ENCODE data around the gene PSMD1. TPM values are rescaled to one million over a fixed set of nuclear protein-coding genes. Genes with fewer than 3 reads are reported as not detected.
A peak's percentile ranks its signal among the peaks of the same experiment; 100 is the strongest.

PSMD1 gene
- total RNA-seq, 1 experiment from 2014 or later = 133 TPM

GRCh38 chr2:231181860-231182512, 125.3 kb downstream of the PSMD1 start:
- Histone ChIP-seq H3K9me3 (ENCODE audit: control insufficient read depth in 1 of 2, insufficient read depth in 1 of 2, low read depth in 1 of 2, low read length in 2 of 2) (no peaks in the 10 kb centered on the region), H3K36me3 (ENCODE audit: control insufficient read depth in 1 of 2, insufficient read depth in 2 of 2, low read length in 2 of 2) (no peaks in the 10 kb centered on the region), H3K4me3 (replicated peaks in 1 of 2; ENCODE audit: low read depth in 1 of 2, low read length in 2 of 2) (peak overlapping the region in 1 of 2 experiments; percentile 26; a peak in 2 of 4 replicates), H3K4me2 (ENCODE audit: low read length) (peak overlapping the region; percentile 52), H2AFZ (ENCODE audit: low read depth, low read length, poor library complexity, severe bottlenecking) (peak overlapping the region; percentile 66), H3K79me2 (ENCODE audit: insufficient read depth, low read length) (no peaks in the 10 kb centered on the region), H3K27me3 (ENCODE audit: insufficient read depth, low read length) (no peaks in the 10 kb centered on the region), H3K9me2 (ENCODE audit: insufficient read depth) (no peaks in the 10 kb centered on the region), H3K27ac (ENCODE audit: low read depth, low read length) (no peak overlapping the region; the same call in 1 of the 2 replicates), H3K4me1 (ENCODE audit: control insufficient read depth in 1 of 2, insufficient read depth in 2 of 2, low read length in 2 of 2) (peaks cover 2 to 40% of the 10 kb centered on the region in 2 experiments; a peak in 3 of 4 replicates), H3K9ac (ENCODE audit: low read length) (peak overlapping the region; percentile 15; the same call in 1 of the 2 replicates), H4K20me1 (ENCODE audit: insufficient read depth) (no peaks in the 10 kb centered on the region)
- no peak for TF ChIP-seq ATF3 (IDR thresholded peaks at IDR 0.05)
- TF ChIP-seq CTCF (IDR thresholded peaks at IDR 0.05 in 2 of 3, conservative IDR thresholded peaks at IDR 0.05 in 1 of 3; ENCODE audit: borderline replicate concordance in 1 of 3, insufficient read depth in 1 of 3, low read depth in 2 of 3, low read length in 2 of 3) = peak in 1 of 3 experiments; percentile 4; a peak in 1 of 6 replicates
- 0 out of 2 replicates have a peak, but pooled peaks have one; percentile 4 for TF ChIP-seq POLR2AphosphoS5 (IDR thresholded peaks at IDR 0.05; ENCODE audit: low read depth, low read length)
- 0 out of 2 replicates have a peak, but pooled peaks have one; percentile 12 for TF ChIP-seq CBX3 (IDR thresholded peaks at IDR 0.05; ENCODE audit: low read depth)
- TF ChIP-seq MAX (IDR thresholded peaks at IDR 0.05) = peak; percentile 66
- no peak for TF ChIP-seq SP1 (IDR thresholded peaks at IDR 0.05; ENCODE audit: low read depth)
- peak; percentile 34 for TF ChIP-seq FOSL1 (IDR thresholded peaks at IDR 0.05; ENCODE audit: low read depth)
- no peak for TF ChIP-seq ZBTB33 (IDR thresholded peaks at IDR 0.05; ENCODE audit: extremely low read depth, insufficient replicate concordance, low read length)
- DNase-seq (ENCODE audit: low read depth, low spot score) = no peak
- TSS peak; percentile 85 for BruUV-seq (replicated peaks)
- intact Hi-C loops (cut with micrococcal nuclease) = no loop called here
- RAD21 ChIA-PET (ENCODE audit: low non-redundant PET in 1 of 2, low total read pairs in 2 of 2, uncharacterized antibody in 2 of 2, unreplicated experiment in 2 of 2) = no interaction called here
- POLR2A ChIA-PET = no interaction called here
- CTCF ChIA-PET = interaction anchor here (1.1 kb wide), 1 partner anchor 11 kb away, joined by 3 read pairs; no protein-coding TSS in a partner anchor
- ATAC-seq = peak; percentile 81
